AG09319 (cell line): Measurements from ENCODE around the gene C2orf92.

Experiments used
- DNase-seq: peaks from one replicate; pipeline ENCODE4 v3.0.0-alpha.2; 2010; ENCODE audit warnings: low read depth; ENCODE audit errors: extremely low read depth
- TF ChIP-seq, protein P1 (sequence below): IDR thresholded peaks from 2 replicates; pipeline ENCODE4 v1.5.1; 2011; ENCODE audit warnings: low read depth, mild to moderate bottlenecking, inconsistent platforms, low read length, moderate library complexity

The C2orf92 gene

GRCh38 chr2:97737421-97738178, 68.1 kb downstream of the C2orf92 start:
- DNase-seq, result no peak
- TF ChIP-seq, protein P1, sequence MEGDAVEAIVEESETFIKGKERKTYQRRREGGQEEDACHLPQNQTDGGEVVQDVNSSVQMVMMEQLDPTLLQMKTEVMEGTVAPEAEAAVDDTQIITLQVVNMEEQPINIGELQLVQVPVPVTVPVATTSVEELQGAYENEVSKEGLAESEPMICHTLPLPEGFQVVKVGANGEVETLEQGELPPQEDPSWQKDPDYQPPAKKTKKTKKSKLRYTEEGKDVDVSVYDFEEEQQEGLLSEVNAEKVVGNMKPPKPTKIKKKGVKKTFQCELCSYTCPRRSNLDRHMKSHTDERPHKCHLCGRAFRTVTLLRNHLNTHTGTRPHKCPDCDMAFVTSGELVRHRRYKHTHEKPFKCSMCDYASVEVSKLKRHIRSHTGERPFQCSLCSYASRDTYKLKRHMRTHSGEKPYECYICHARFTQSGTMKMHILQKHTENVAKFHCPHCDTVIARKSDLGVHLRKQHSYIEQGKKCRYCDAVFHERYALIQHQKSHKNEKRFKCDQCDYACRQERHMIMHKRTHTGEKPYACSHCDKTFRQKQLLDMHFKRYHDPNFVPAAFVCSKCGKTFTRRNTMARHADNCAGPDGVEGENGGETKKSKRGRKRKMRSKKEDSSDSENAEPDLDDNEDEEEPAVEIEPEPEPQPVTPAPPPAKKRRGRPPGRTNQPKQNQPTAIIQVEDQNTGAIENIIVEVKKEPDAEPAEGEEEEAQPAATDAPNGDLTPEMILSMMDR, result no peak

DNA sequence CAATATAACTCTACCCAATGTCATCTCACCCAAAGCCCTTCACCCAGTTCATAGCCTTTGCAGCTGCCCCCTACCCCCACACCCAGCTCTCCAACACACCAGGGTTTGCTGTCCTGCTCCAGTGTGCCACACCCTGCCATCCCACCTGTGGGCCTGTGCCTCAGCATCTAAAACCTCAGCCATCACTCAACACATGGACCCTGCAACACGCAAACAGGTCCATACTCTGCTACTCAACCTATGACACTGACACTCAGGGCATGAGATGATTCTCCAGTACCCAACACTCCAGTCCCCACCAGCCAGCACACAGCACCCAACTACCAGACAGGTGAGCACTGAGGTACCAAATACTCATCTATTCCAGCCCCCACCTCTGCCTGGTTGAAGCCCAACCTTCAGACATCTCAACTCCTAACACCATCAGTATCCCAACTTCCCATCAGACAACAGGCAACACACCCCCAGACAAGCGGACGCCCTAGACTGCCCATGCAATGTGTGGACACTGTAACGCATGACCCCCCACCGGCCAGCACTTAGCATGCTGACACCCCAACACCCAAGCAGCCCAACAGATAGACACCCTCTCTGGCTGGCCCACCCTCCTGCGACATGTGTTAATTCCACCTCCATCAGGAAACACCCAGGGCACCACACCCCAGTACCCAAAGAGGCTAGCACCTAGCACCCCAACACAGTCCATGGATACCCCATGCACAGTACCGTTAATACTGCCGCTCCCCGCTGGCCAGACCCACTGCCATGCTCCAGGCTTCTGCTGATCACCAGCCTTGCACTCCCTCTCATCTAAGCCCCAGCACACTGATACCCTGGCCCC, 68.9 kb downstream of the C2orf92 start:
- DNase-seq, result no peak
- TF ChIP-seq, protein P1, result no peak

DNA sequence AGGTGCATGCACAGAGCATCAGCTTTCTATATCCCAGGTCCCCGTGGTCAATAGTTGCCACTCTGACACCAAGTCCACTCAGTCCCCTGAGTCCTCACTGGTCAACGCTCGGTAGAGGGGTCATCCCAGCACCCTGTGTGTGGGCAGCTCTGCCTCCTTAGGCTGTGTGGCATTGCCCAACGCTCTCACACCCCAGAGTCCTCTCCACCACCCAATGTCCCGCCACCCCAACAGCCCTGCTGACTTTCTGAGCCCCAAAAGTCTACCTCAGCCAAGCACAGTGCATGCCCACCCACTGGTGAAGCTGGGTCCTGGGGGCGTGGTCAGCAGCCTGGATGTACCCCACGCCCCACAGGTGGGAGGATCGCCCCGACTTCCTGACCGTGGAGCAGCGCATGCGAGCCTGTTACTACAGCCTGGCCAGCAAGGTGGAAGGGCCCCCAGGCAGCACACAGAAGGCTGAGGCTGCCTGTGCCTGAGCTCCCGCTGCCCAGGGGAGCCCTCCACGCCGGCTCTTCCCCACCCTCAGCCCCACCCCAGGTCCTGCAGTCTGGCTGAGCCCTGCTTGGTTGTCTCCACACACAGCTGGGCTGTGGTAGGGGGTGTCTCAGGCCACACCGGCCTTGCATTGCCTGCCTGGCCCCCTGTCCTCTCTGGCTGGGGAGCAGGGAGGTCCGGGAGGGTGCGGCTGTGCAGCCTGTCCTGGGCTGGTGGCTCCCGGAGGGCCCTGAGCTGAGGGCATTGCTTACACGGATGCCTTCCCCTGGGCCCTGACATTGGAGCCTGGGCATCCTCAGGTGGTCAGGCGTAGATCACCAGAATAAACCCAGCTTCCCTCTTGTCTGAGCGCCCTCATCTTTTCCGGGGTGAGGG, 69.7 kb downstream of the C2orf92 start:
- TF ChIP-seq, protein P1, result no peak
- DNase-seq, result no peak

GRCh38 chr2:97739893-97740245, 70.4 kb downstream of the C2orf92 start:
- DNase-seq, result no peak
- TF ChIP-seq, protein P1, result no peak

DNA sequence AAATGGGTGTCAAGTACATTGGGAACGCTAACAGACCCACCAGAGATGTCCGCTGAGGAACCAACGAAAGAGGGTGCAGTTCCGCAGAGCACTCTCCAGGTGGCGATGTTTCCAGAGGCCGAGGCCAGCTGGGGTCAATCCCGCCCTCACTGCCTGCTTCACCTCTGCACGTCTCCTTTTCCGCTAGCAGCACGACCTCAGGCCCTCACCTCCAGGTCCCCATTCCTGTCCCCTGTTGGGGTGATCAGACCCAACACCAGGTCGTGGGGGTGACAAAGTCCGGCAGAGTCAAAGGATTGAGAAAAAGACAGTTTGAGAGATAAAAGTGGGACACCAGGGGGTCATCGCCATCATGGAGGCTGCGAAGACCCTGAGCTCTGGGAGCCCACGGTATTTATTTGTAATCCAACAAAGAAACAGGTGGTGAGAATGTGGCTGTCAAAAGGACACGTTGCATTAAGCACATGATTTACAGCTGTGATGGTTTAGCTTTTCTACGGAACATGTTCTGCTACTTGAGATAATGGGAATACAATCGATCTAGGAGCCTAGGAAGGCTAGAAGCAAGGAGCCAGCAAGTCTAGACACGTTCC, 71.2 kb downstream of the C2orf92 start:
- no peak for DNase-seq
- TF ChIP-seq, protein P1, result peak; percentile 74

DNA sequence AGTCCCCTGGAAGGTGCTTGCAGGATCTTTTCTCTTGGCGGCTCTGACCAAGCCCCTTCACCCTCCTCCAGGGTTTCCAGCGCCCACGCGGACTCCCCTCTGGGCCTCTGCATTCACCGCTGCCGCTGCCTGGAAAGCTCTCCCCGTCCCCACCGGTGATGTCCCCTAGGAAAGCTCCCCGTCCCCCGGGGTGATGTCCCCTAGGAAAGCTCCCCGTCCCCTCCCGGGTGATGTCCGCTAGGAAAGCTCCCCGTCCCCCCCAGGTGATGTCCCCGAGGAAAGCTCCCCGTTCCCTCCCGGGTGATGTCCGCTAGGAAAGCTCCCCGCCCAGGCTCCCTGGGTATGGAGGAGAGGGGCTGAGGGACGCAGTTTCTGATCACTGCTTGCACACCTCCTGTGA, 71.7 kb downstream of the C2orf92 start:
- TF ChIP-seq, protein P1, result no peak
- DNase-seq, result no peak
